NCI-H526 (cell line): ENCODE results near the gene RBM17.
"Not testable (repeated sequence)": the region's sequence is repeated elsewhere in the genome, so short reads cannot be mapped to it uniquely, and the experiment has no call there.

Experiments used
- DNase-seq, 2 experiments: peaks; one replicate each; lab custom pipeline; 2025; lab: John Stamatoyannopoulos, UW

The RBM17 gene

DNA sequence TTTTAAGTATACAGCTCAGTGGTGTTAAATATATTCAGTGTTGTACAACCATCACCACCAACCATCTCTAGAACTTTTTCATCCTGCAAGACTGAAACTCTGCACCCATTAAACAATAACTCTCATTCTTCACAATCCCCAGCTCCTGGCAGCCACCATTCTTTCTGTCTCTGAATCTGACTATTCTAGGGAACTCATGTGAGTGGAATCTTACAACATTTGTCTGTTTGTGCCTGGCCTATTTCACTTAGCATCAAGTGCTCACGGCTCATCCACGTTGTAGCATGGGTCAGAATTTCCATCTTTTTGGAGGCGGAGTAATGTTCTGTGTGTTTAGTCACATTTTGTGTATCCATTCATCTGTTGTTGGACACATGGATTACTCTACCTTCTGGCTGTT is 73.1 kb downstream of the RBM17 start:
- no peak for DNase-seq

DNA sequence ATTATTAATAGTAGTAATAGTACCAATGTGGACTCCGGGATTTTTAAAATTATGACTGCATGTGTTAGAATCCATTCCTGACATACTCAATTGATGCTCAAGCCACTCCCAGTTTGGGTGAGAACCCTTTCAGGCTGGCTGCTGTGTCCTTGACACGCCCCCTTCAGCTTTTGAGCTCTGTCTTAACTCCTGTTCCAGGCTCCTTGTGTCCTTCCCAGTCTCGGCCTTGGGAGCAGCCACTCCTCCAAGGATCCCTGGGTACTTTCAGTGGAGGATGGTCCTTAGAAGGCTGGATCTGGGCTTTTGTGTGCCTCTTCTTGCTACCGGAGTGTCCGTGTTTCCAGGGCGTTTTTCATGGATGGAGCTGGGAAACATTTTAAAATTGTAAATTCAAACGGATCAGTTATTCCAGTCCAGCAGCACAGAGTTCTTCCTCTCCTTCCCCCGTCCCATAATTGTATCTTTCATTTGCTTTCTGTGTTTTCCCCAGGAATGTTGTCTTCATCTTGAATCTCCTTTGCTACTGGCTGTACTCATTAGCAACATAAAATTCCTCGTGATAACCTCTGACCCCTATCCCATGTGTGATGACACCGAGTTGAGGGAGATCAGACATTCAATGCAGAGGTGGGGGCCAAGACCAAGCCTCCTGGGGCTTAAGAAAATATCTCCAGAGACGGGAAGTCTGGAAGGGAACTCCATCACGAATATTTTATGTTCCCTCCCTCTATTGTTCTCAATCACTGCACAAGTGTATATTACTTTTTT is 73.9 kb downstream of the RBM17 start:
- no peak for DNase-seq

DNA sequence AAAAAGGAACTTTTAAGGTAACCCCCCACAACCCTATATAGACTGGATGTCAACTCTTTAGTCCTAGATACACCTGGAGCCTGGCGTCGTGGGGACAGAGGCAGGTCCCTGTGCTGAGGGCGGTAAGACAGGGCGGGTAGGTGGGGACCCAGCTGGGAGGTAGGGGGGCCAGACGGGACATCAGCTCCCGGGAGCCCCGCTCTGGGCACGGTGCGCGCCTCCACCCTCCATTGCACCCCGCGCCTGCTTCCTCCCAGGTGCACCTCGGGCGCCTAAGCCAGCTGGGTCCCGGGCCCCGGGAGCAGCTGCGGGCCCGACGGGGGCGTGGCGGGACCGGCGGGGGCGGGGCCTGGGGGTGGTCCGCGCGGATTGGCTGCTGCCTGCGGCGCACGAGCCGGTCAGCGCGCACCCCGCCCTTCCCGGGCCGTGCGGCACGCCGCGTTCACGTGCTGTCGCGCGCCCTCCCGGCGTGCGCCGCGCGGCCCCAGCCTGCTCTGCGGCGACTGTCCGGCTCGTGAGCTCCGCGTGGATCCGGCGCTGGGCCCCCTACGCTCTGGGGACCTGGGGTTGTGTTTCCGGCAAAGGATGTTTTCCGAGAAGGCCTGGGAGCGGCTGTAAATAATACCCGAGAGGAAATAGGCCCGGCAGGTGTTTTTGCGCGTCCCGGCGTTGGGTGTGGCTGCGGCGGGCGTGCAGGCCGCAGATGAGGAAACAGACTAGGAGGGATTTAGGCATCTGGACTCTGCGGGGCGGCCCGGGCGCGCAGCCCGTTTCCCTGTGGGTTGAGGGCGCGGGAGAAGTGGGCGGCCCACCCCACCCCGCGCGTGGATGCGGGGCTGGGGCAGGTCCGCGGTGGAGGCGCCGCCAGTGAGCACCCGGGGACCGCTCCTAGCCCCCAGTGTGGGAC is 74.8 kb downstream of the RBM17 start:
- DNase-seq, result peak; percentile 46 to 91

DNA sequence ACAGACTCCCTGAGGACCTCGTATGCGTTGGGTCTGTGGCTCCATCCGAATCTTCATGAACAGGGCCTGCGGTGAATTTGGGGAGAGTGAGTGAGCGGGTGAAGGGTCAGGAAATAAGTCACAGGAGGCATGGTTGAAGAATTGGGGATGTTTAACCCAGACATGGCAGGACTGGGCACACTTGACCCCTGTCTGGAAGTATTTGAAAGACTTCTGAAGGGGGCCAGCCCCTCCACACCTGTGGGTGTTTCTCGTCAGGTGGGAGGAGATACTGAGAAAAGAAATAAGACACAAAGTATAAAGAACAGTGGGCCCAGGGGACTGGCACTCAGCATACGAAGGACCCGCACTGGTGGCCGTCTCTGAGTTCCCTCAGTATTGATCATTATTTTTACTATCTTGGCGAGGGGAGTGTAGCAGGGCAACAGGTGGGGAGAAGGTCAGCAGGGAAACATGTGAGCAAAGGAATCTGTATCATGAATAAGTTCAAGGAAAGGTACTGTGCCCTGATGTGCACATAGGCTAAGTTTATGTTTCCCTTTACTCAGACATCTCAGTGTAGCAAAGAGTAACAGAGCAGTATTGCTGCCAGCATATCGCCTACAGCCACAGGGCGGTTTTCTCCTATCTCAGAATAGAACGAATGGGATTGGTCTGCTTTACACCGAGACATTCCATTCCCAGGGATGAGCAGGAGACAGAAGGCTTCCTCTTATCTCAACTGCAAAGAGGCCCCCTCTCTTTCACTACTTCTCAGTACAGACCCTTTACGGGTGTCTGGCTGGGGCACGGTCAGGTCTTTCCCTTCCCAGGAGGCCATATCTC is 75.6 kb downstream of the RBM17 start:
- DNase-seq, result no peak

DNA sequence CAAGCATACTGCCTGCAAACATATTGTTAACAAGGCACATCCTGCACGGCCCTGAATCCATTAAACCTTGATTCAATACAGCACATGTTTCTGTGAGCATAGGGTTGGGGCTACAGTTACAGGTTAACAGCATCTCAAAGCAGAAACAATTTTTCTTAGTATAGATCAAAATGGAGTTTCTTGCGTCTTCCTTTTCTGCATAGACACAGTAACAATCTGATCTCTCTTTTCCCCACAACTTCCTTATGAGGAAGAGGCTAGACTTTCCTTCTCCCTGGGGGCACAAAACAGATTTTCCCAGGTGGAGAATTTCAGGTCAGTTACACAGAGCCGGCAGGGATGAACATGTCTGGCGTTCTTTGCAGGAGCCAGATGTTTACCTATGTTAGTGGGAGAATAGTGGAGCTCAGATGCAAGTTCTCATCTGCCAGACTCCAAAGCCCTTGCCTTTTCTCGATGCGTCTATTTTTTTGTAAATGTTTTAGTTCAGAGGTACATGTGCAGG is 76.4 kb downstream of the RBM17 start:
- no peak for DNase-seq

DNA sequence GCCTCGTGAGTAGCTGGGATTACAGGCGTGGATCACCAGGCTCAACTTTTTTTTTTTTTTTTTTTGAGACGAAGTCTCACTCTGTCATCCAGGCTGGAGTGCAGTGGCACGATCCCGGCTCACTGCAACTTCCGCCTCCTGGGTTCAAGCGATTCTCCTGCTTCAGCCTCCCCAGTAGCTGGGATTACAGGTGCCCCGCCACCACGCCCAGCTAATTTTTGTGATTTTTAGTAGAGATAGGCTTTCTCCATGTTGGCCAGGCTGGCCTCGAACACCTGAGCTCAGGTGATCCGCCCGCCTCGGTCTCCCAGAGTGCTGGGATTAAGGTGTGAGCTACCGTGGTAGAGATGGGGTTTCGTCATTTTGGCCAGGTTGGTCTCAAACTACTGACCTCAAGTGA is 77.1 kb downstream of the RBM17 start:
- not testable (repeated sequence) for DNase-seq
